Measurements from ENCODE around the gene BARX1.

DNA sequence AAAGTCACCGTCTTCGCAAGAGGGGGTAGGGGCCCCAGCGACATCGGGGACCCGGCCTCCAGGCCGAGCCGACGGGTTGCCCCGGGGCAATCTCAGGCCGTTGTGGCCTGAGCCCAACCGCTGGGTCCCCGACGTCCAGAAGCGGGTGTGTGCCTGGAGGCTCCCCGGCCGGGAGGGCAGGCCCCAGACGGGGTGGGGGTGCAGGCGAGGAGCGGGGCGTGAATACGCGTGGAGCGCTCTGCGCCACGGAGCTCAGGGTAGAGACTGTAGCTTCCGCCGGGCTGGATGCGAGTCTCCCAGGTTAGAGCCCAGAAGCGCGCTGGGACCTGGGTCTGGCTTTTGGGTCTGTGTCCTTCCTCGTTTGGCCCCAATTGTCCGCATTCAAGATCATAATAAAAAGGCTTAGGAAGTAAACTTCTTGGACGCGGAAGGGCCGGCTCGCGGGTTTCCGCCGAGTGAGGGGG, 3.5 kb downstream of the BARX1 start:
- TF ChIP-seq CTCF (IDR thresholded peaks at IDR 0.05; ENCODE audit: low read depth, low read length) (no peak), EZH2phosphoT487 (IDR thresholded peaks at IDR 0.05; ENCODE audit: low read depth) (no peak)

All from OCI-LY3 (cell line).